HEK293 (cell line): ENCODE results near the gene SDF2L1.

Experiments
- ATF2 ChIP-seq: fragments of 450-650 bp; formaldehyde crosslinking; IDR thresholded peaks from 2 replicates; pipeline ENCODE4 v1.5.1; 2016; ENCODE audit warnings: missing biosample characterization, missing genetic modification characterization, low read depth
- REST ChIP-seq: fragments of 450-650 bp; formaldehyde crosslinking; IDR thresholded peaks from 2 replicates; pipeline ENCODE4 v1.5.1; 2016; ENCODE audit warnings: missing biosample characterization, missing genetic modification characterization
- ZFP3 ChIP-seq: fragments of 450-650 bp; formaldehyde crosslinking; IDR thresholded peaks from 2 replicates; pipeline ENCODE4 v1.5.1; 2016; ENCODE audit warnings: low read depth, missing biosample characterization, missing genetic modification characterization
- ZNF10 ChIP-seq: fragments of 450-650 bp; formaldehyde crosslinking; IDR thresholded peaks from 2 replicates; pipeline ENCODE4 v1.5.1; 2017; ENCODE audit warnings: missing biosample characterization, missing genetic modification characterization
- ZNF585B ChIP-seq: fragments of 450-650 bp; formaldehyde crosslinking; IDR thresholded peaks from 2 replicates; pipeline ENCODE4 v1.5.1; 2016; ENCODE audit warnings: missing biosample characterization, missing genetic modification characterization
- ZNF785 ChIP-seq: fragments of 450-650 bp; formaldehyde crosslinking; IDR thresholded peaks from 2 replicates; pipeline ENCODE4 v1.5.1; 2016; ENCODE audit warnings: missing biosample characterization, missing genetic modification characterization
- TF ChIP-seq, protein P1 (sequence below): fragments of 450-650 bp; formaldehyde crosslinking; IDR thresholded peaks from 2 replicates; pipeline ENCODE4 v1.5.1; 2016; ENCODE audit warnings: missing biosample characterization, missing genetic modification characterization

- TF ChIP-seq ZNF585B (tag by site-specific recombination), result no peak
- TF ChIP-seq, protein P1, sequence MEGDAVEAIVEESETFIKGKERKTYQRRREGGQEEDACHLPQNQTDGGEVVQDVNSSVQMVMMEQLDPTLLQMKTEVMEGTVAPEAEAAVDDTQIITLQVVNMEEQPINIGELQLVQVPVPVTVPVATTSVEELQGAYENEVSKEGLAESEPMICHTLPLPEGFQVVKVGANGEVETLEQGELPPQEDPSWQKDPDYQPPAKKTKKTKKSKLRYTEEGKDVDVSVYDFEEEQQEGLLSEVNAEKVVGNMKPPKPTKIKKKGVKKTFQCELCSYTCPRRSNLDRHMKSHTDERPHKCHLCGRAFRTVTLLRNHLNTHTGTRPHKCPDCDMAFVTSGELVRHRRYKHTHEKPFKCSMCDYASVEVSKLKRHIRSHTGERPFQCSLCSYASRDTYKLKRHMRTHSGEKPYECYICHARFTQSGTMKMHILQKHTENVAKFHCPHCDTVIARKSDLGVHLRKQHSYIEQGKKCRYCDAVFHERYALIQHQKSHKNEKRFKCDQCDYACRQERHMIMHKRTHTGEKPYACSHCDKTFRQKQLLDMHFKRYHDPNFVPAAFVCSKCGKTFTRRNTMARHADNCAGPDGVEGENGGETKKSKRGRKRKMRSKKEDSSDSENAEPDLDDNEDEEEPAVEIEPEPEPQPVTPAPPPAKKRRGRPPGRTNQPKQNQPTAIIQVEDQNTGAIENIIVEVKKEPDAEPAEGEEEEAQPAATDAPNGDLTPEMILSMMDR (tag by site-specific recombination), result no peak
- TF ChIP-seq ZNF10 (tag by site-specific recombination), result no peak
- TF ChIP-seq REST (tag by site-specific recombination), result no peak
- TF ChIP-seq ZNF785, result no peak
- no peak for TF ChIP-seq ATF2 (tag by site-specific recombination)
- no peak for TF ChIP-seq ZFP3 (tag by site-specific recombination)
Observed at GRCh38 chr22:21682385-21683175, 40.5 kb downstream of the SDF2L1 start.
